Right renal pelvis (tissue), 4 donors: ENCODE data around the gene NONO. TPM values are rescaled to one million over a fixed set of nuclear protein-coding genes. Genes with fewer than 3 reads are reported as not detected.
A peak's percentile ranks its signal among the peaks of the same experiment; 100 is the strongest.
"Not testable (repeated sequence)": the region's sequence is repeated elsewhere in the genome, so short reads cannot be mapped to it uniquely, and the experiment has no call there.

Experiments used
- DNase-seq, 4 donors: peaks; one replicate each; pipeline ENCODE4 v3.0.0-alpha.2; 2013; ENCODE audit warnings: low read depth in 4 of 4, low spot score in 3 of 4, missing footprints in 1 of 4
- polyA plus RNA-seq, 4 donors: library from polyadenylated mRNA; unstranded; fragments of 120-200 nt; gene quantifications; one replicate each; pipeline ENCODE4 v1.2.1, GENCODE V29; 2013; ENCODE audit not compliant: insufficient read length in 4 of 4

The NONO gene, protein sequence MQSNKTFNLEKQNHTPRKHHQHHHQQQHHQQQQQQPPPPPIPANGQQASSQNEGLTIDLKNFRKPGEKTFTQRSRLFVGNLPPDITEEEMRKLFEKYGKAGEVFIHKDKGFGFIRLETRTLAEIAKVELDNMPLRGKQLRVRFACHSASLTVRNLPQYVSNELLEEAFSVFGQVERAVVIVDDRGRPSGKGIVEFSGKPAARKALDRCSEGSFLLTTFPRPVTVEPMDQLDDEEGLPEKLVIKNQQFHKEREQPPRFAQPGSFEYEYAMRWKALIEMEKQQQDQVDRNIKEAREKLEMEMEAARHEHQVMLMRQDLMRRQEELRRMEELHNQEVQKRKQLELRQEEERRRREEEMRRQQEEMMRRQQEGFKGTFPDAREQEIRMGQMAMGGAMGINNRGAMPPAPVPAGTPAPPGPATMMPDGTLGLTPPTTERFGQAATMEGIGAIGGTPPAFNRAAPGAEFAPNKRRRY
- 100 to 1,000 TPM; 557 to 597 (median 565) TPM for polyA plus RNA-seq

DNA sequence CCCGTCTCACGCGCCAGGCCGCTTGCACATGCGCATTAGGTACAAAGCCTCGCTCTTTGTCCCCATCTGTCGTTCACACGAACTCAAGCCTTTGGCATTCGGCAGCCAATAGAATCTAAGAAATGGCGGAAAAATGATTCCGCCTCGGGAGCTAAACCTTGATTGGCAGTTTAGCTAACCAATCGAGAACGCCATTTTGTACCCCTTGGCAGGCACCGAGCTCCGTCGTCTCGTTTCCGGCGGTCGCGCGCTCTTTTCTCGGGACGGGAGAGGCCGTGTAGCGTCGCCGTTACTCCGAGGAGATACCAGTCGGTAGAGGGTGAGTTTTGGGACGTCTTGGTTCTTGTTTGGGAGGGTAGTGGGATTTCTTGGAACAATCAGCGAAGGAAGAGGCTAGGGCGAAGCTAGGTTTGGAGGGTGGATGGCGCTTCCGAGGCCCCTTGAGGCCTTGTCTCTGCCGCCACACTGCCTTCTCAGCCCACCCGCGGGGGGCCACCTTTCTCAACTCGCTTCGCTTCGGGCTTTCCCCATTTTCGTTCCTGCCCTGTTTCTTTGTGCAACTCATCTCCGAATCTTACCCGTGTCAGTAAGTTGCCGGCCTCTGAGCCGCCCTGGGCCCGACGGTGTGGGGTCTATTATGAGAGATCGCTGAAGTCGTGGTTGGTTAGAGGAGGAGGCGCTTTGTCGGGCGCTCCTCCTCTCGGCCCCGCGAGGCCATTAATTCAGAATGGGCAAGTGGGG lies at the start of gene NONO:
TSS of gene NONO (plus strand) at position 233 of the 741 bp plus-strand sequence. CDS start 7,003 bp downstream, outside the sequence.
- peak; percentile 87 to 98 (median 96) for DNase-seq

DNA sequence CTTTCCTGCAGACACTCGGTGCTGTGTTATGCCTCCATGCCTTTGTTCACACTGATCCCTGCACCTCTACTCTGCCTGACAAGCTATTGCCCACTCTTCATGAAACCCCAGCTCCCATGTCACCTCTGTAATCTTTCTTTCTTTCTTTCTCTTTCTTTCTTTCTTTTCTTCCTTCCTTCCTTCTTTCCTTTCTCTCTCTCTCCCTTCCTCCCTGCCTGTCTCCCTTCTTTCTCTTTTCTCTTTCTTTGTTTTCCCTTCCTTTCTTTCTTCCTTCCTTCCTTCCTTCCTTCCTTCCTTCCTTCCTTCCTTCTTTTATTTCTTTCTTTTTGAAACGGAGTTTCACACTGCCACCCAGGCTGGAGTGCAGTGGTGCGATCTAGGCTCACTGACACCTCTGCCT lies 48.0 kb upstream of the NONO start:
- DNase-seq = no peak

DNA sequence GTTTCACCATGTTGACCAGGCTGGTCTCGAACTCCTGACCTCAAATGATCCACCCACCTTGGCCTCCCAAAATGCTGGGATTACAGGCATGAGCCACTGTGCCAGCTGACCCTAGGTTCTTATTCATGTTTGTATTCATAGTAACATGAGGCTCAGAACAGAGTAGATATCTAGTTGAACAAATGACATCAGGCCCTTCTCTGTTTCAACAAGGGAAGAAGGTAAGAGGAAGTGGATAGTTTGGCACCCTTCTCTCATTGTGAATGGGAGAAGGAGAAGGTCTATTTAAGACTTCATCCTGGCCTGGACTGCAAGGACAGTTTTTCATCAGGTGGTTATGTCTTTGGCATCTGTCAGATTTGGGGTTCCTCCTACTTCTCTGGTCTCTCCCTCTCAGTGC lies 46.6 kb upstream of the NONO start:
- no peak for DNase-seq

DNA sequence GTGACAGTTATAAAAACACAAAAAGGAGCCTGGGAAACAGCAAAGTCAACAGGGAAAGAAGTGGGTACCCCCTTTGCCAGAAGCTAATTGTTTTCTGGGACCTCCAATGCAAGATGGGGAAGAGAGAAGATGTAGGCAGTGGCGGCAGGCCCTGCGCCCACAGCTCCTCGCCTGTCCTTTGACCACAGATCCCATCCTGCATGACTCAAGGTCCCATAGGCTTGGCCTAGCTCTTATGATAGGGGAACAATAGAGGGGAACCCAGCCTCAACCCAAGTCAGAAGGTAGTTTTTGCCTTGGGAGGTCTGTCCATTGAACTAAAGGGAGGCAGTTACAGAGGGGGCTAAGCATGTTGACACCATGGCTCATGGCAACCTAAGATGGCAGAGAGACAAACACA lies 43.7 kb upstream of the NONO start:
- no peak for DNase-seq

DNA sequence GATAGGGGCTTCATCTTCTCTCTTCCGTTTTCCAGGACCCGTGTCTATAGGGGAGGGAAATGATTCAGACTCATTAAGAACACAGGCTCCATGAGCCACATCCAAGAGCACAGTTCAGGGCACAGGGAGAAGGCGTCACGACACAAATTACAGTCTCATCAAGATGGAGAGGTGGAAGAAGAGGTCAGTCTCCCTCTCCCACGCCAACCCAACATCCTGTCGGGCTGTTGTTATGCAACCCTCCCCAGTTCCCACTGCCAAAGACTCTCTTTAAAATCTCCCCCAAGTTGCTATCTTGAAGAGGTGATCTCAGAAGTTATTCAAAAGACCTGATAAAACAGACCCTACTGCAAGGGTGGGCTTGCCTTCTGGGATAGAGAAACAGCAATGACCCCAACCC lies 42.1 kb upstream of the NONO start:
- DNase-seq = no peak

DNA sequence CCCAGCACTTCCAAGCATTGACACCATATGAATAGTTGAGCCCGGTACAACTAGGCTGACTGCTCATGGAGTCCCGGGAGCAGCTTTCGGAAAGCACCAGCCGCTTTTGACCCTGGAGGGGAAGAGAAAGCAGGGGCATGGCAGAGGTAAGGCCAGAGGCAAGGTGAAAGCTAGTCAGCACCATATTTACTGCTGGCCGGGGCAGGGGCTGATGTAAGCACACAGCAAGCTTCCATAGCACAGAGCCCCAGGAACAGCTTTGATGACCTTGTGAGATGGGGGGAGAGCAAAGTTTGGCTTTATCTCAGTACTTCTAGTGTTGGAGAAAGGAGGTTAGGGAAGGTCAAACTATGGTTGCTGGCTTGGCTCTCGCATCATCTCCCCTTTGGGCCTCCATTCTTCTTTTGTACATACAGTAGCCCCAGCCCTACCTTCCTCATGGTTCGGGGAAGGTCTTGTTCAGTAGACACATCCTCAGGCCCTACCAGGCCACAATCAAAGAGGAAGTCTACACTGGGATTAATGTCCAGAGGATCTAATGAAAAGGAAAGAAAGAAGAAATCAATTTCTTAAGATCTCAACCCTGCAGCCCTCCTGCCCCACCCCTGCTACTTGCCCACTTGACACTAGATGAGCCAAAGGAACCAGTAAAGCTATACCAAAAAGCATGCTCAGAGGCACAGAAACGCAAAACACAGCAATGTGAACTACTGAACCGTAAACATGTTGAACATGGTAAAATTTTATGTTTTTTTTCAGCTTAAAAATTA lies 38.9 kb upstream of the NONO start:
- DNase-seq = no peak

DNA sequence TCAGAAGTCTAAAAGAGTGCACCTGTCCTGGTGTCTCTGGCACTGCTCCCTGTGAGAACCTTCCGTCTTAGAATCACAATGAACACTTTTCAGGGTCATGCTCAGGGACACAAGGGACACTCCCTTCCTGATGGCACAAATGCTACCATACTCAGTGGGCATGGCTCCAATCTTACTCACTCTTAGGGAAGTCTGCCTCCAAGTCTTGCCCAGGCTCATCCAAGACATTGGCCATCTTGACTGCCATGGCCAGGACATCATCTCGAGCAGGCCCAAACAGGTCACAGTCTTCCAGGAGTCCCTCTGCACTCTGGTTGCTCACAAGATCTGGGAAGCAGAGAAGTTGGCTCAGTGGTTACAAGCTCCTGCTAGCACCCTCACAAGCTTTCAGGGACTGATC lies 38.3 kb upstream of the NONO start:
- DNase-seq = no peak

DNA sequence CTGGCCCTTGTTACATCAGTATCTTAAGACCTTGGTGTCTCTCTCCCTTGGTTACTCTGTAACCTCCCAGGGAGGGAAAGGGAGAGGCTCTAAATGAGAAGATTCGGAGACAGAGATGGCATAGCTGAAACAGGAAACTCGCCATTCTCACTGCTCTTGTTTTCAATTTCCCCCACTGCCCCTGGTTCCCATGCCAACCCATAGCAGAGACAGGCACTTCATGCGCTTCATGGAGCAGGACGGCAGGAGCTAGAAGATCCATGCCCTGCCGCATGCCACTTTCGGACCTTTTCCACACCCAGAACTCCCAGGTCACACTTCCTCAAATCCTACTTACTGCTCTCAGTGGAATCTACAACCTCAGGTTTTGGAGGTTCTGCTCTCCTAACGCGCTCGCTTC lies 32.6 kb upstream of the NONO start:
- DNase-seq = peak in 1 of 4 donors; percentile 6

DNA sequence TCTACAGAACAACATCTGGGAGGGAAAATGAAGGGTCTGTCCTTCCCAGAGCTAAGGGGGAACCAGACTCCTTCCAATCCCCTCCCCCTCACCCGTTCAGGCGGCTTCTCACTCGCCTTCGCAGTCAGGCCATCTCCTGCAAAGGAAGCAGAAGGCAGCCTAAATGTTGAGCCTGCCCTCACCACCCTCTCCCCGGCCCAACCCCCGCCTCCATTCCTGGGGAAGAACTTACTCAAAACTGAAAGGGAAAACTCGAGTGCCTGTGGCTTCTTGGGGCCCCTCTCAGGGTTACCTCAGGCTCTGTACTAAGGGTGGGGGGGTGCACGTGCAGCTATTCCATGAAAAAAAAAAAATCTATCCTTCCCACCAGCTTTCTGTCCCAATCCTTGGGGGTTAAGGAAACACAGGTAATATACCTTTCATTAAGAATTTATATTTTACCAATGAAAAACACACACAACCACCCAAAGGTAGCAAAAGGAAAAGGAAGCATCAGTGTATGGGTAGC lies 31.9 kb upstream of the NONO start:
- peak in 1 of 4 donors; percentile 8 for DNase-seq

DNA sequence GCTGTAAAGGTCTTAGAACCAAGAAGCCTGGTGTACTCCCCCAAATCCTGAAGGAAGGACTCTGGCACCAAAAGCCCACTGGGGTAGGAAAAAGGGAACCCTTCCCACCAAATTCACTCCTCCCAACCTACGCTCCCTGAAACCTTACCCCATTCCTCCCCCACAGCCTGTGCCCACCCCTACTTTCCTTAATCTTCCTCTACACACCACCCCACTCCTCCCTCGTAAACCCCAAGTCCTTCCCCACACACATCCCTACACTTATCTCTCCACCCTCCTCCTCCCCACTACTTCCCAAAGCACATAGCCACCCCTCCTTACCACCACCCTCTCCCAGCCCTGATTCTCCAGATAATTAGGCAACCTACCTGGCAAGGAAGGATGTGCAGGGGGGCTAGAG lies 31.2 kb upstream of the NONO start:
- DNase-seq = no peak

DNA sequence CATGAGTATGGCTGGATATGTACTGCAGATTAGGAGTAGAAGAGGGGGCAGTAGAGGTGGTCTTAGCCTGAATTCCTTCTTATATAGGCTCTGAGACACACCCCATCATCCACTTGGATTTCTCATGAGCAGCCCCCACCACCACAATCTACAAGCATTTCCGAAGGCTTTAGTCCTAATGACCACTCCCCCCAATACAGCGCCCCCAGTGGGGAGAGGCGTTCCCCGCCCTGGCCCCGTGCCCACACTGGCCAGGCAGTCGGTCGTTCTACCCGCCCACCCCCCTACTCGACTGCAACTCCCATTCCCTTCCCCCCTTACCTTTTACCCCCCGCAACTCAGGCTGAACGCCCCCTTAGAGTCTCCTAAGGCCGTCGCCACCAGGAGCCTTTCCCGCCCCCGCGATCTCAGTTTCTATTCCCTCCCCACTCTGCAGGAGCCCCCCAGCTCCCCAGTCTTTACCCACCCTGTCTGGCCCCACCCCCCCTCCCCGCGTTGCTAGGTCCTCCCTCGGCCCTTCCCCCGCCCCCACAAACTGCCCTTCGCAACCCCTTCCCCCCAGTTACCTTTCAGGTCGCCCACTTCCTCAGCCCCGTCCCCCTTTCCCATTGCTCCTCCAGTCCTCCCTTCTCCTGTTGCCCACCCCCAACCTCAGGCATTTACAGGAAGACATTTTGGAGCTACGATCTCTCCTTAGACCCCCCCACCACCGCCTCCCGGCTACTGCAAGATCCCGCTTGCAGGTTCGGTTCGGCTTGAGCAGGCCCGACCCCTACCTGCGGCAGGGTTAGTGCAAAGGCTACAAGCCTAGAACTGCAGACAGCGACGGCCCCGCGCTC lies 30.0 kb upstream of the NONO start:
- DNase-seq = peak in 2 of 4 donors; percentile 31 to 41

DNA sequence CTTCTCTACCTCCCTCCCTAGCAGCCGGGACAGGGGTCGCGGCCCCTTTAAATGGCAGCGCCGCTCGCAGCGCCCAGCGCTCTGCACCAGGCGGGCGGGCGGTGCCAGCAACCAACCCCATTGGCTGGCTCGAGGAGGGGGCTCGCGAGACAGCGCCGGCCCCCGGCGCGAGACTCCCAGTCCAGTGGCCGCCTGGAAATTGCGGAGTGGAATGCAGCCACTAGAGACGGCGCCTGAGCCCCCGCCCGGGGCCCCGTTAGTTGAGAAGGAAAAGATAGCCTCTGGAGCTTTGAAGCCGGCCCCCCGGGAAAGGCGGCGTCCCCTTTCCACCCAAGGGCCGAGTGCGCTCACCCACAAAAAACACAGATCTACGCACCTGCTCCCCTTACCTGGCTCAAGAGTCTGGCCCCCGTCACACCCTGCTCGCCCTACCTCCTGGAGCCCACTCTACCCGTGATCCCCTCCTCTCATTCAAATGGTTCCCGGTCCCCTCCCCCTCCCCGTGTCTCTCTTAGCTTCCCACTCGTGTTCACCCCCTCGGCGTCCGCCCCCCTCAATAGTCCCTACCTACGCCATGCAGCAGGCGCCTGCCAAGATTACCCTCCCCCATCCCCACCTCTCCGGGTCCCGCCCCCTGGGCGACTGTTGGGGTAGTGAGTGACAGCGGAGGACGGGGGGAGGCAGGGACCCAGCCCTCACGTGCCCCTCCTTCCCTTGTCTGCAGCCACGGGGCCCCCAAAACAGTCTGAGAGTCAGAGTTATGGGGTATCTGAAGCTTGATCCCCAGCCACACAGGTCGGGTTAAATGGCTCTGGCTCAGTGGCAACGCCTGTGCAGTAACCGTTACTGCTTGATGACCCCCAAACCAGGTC lies 29.1 kb upstream of the NONO start, which contains the start of gene ZMYM3:
TSS of gene ZMYM3 (minus strand) at position 49 of the 872 bp plus-strand sequence. CDS start 885 bp downstream, outside the sequence.
- DNase-seq = peak; percentile 55 to 79 (median 67)

DNA sequence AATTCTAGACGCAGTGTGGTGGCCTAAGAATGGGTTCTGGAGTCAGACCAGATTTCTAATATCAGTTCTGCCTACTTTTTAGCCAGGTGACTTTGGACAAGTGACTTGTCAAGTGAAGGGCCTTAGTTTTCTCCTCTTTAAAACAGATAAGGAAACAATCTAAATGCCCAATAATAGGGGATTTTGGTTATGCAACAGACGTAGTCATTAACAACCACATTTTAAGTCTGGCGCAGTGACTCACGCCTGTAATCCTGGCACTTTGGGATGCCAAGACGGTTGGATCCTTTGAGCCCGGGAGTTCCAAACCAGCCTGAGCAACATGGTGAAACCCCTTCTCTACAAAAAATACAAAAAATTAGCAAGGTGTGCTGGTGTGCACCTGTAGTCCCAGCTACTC lies 27.4 kb upstream of the NONO start:
- DNase-seq = no peak

DNA sequence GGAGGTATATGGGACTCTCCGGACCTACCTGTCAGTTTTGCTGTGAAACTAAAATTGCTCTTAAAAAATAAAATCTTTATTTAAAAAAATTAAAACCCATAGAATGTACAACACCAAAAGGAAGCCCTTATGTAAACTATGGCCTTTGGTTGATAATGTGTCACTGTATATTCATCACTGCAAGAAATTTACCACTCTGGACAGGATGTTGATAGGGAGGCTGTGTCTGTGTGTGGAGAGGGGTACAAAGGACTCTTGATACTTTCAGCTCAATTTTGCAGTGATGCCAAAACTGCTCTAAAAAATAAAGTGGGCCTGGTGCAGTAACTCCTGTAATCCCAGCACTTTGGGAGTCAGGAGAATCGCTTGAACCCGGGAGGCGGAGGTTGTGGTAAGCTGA lies 26.6 kb upstream of the NONO start:
- DNase-seq = no peak

DNA sequence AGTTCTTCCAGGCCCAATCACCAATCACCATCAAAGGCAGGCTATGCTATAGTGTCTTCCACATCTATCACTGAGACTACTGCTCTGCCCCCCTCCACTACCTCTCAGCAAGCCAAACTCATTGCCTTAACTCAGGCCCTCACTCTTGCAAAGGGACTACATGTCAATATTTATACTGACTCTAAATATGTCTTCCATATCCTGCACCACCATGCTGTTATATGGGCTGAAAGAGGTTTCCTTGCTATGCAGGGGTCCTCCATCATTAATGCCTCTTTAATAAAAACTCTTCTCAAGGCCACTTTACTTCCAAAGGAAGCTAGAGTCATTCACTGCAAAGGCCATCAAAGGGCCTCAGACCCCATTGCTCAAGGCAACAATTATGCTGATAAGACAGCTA lies 14.8 kb upstream of the NONO start:
- DNase-seq = not testable (repeated sequence)

DNA sequence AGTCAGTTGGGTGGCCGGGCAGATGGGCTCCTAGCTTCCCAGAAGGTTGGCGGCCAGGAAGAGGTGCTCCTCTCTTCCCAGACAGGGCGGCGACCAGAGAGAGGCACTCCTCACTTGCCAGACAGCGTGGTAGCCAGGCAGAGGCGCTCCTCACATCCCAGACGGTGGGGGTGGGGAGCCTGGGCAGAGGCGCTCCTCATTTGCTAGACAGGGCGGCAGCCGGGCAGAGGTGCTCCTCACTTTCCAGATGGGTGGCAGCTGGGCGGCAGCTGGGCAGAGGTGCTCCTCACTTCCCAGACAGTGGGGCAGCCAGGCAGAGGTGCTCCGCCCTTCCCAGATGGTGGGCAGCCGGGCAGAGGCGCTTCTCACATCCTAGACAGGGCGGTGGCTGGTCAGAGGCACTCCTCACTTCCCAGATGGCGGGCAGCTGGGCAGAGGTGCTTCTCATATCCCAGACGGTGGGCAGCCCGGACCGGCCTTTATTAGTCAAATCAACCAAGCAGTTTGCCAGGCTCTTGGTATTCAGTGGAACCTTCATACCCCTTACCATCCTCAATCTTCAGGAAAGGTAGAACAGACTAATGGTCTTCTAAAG lies 13.5 kb upstream of the NONO start:
- no peak for DNase-seq

DNA sequence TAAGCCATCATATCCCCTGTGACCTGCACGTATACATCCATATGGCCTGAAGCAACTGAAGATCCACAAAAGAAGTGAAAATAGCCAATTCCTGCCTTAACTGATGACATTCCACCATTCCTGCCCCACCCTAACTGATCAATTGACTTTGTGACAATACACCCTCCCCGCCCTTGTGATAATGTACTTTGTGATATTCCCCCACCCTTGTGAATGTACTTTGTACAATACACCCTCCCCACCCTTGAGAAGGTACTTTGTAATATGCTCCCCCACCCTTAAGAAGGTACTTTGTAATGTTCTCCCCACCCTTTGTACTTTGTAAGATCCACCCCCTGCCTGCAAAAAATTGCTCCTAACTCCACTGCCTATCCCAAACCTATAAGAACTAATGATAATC lies 11.1 kb upstream of the NONO start:
- DNase-seq = not testable (repeated sequence)

DNA sequence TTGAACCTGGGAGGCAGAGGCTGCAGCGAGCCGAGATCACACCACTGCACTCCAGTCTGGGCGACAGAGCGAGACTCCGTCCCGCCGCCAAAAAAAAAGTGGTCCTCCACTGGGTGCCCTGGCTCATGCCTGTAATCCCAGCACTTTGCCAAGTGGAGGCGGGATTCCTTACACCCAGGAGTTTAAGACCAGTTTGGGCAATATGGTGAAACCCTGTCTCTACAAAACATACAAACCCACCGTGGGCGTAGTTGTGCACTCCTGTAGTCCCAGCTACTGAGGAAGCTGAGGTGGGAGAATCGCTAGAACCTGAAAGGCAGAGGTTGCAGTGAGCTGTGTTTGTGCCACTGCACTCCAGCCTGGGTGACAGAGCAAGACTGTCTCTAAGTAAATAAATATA lies 2.1 kb upstream of the NONO start:
- DNase-seq = not testable (repeated sequence)
